Mammary epithelial cell (primary cell): ENCODE results near the gene RASA1.

Experiments
- CTCF ChIP-seq, 2 donors: IDR thresholded peaks in 1 of 2; conservative IDR thresholded peaks in 1 of 2; 2 replicates each; pipeline ENCODE4 v1.5.1; 2011 to 2012; ENCODE audit warnings: inconsistent platforms in 2 of 2, low read length in 2 of 2, mild to moderate bottlenecking in 2 of 2, control low read depth in 1 of 2, low read depth in 1 of 2; ENCODE audit not compliant: insufficient read depth in 1 of 2; ENCODE audit errors: extremely low read depth in 1 of 2
- EZH2 ChIP-seq: IDR thresholded peaks from 2 replicates; pipeline ENCODE4 v1.6.1; 2012; ENCODE audit warnings: low read length, inconsistent platforms, borderline replicate concordance

GRCh38 chr5:87438231-87438630, 170.5 kb downstream of the RASA1 start:
- no peak for TF ChIP-seq CTCF (conservative IDR thresholded peaks at IDR 0.05 in 1 of 2, IDR thresholded peaks at IDR 0.05 in 1 of 2; ENCODE audit: extremely low read depth in 1 of 2, insufficient read depth in 1 of 2, low read depth in 1 of 2, low read length in 2 of 2)
- TF ChIP-seq EZH2, result no peak
